H1 (cell line): ENCODE results near the gene PHF23. TPM values are rescaled to one million over a fixed set of nuclear protein-coding genes. Genes with fewer than 3 reads are reported as not detected.

ENCODE experiments used
- CHD7 ChIP-seq: fragments of 300-600 bp; sonication (generic); IDR thresholded peaks from 2 replicates; pipeline ENCODE4 v1.7.1; 2012; ENCODE audit warnings: low read length, moderate library complexity, mild to moderate bottlenecking, inconsistent platforms; ENCODE audit not compliant: insufficient replicate concordance
- FOSL1 ChIP-seq: IDR thresholded peaks from 2 replicates; pipeline ENCODE4 v1.6.1; 2011; ENCODE audit warnings: mild to moderate bottlenecking, low read depth, low read length, moderate library complexity; ENCODE audit not compliant: insufficient read depth
- HDAC2 ChIP-seq, 2 experiments: fragments of 300-600 bp in 1 of 2; sonication (generic) in 1 of 2; IDR thresholded peaks; 2 replicates each; pipeline ENCODE4 v1.6.1; 2011 to 2012; ENCODE audit warnings: low read depth in 2 of 2, low read length in 2 of 2, mild to moderate bottlenecking in 2 of 2, moderate library complexity in 2 of 2, borderline replicate concordance in 1 of 2, inconsistent platforms in 1 of 2
- RXRA ChIP-seq: IDR thresholded peaks from 2 replicates; pipeline ENCODE4 v1.6.1; 2011; ENCODE audit warnings: low read depth, mild to moderate bottlenecking, low read length, moderate library complexity; ENCODE audit not compliant: insufficient read depth
- SUZ12 ChIP-seq: fragments of 200-600 bp; sonication (generic); IDR thresholded peaks from 2 replicates; pipeline ENCODE4 v1.6.1; 2012; ENCODE audit warnings: mild to moderate bottlenecking, inconsistent platforms, low read length, moderate library complexity, mixed read lengths
- TEAD4 ChIP-seq: IDR thresholded peaks from 2 replicates; pipeline ENCODE4 v1.6.1; 2012; ENCODE audit warnings: low read depth, low read length, inconsistent platforms, mixed read lengths
- polyA plus RNA-seq, 7 experiments: library from polyadenylated mRNA; depleted of rRNA in 3 of 7; stranded (reverse) in 5 of 7; unstranded in 2 of 7; fragments of >200 nt in 5 of 7; fragments of 200-250 nt in 2 of 7; gene quantifications; 1 replicate in 5 of 7; 2 replicates in 1 of 7; 4 replicates in 1 of 7; pipeline versions ENCODE4 v1.2.1 to v1.2.3, GENCODE V29; 2011 to 2013; ENCODE audit warnings: missing spikeins in 2 of 7, mixed read lengths in 2 of 7
- total RNA-seq: library from RNA; stranded (reverse); fragmentation: NEBNext Ultra II Directional; extraction: Animal tissue kit (Norgen Biotek cat#: 25700); gene quantifications from 2 replicates; pipeline ENCODE4 v1.2.1, GENCODE V29; 2021

The PHF23 gene
- total and polyA plus RNA-seq, 2 of the 8 experiments (the other 6 are each of a cell fraction or from before 2014, with no cell fraction given): 47.5 to 62.8 TPM

- TF ChIP-seq CHD7 (no peak), FOSL1 (no peak), SUZ12 (no peak), HDAC2 (IDR thresholded peaks at IDR 0.05; ENCODE audit: borderline replicate concordance in 1 of 2, low read depth in 2 of 2, low read length in 2 of 2) (no peak), TEAD4 (no peak), RXRA (no peak)
These were observed 46.9 kb downstream of the PHF23 start (continued) for GRCh38 chr17:7192271-7192937.
